ENCODE results near the gene COL13A1. TPM values are rescaled to one million over a fixed set of nuclear protein-coding genes. Genes with fewer than 3 reads are reported as not detected.

Gene COL13A1
- total and polyA plus RNA-seq, 2 donors from 2014 or later: 4.0 to 5.2 TPM

- intact Hi-C loops (cut with DNase I): no loop called here
- no peak overlapping the region for H3K4me3 ChIP-seq (ENCODE audit: low read length in 3 of 3)
- no peak for DNase-seq
- no peak for TF ChIP-seq CTCF (IDR thresholded peaks at IDR 0.05; ENCODE audit: borderline replicate concordance, extremely low read depth, insufficient read depth)
- FAIRE-seq: no peak
- H3K36me3 ChIP-seq (ENCODE audit: control insufficient read depth in 2 of 3, insufficient read depth in 3 of 3, low read length in 3 of 3): no peaks in the 10 kb centered on the region
- H3K9me3 ChIP-seq (ENCODE audit: control insufficient read depth in 2 of 3, insufficient read depth in 1 of 3, low read length in 3 of 3): no peaks in the 10 kb centered on the region
- no peak overlapping the region for H3K27ac ChIP-seq (ENCODE audit: low read depth in 2 of 2, low read length in 2 of 2)
- no peaks in the 10 kb centered on the region for H3K27me3 ChIP-seq (ENCODE audit: control insufficient read depth, insufficient read depth, low read length)
- H3K4me1 ChIP-seq (ENCODE audit: control insufficient read depth in 2 of 3, insufficient read depth in 2 of 3, low read depth in 1 of 3, low read length in 3 of 3): peaks cover 0 to 4% (median 0%) of the 10 kb centered on the region in 3 donors
- H3K9ac ChIP-seq (ENCODE audit: low read length in 3 of 3): no peak overlapping the region
Measured at GRCh38 chr10:69842020-69842419, 40.3 kb downstream of the COL13A1 start.

- intact Hi-C loops (cut with DNase I): no loop called here
- Histone ChIP-seq H3K9ac (ENCODE audit: low read length in 3 of 3) (no peak overlapping the region), H3K36me3 (ENCODE audit: control insufficient read depth in 2 of 3, insufficient read depth in 3 of 3, low read length in 3 of 3) (no peaks in the 10 kb centered on the region), H3K4me1 (ENCODE audit: control insufficient read depth in 2 of 3, insufficient read depth in 2 of 3, low read depth in 1 of 3, low read length in 3 of 3) (peaks cover 0 to 4% (median 0%) of the 10 kb centered on the region in 3 donors), H3K27ac (ENCODE audit: low read depth in 2 of 2, low read length in 2 of 2) (no peak overlapping the region), H3K27me3 (ENCODE audit: control insufficient read depth, insufficient read depth, low read length) (no peaks in the 10 kb centered on the region), H3K4me3 (ENCODE audit: low read length in 3 of 3) (no peak overlapping the region), H3K9me3 (ENCODE audit: control insufficient read depth in 2 of 3, insufficient read depth in 1 of 3, low read length in 3 of 3) (no peaks in the 10 kb centered on the region)
- no peak for TF ChIP-seq CTCF (IDR thresholded peaks at IDR 0.05; ENCODE audit: borderline replicate concordance, extremely low read depth, insufficient read depth)
- FAIRE-seq (no peak), DNase-seq (no peak)
Measured at GRCh38 chr10:69842882-69843281, 41.2 kb downstream of the COL13A1 start.

GRCh38 chr10:69843923-69844322 is 42.2 kb downstream of the COL13A1 start:
- peaks cover 0 to 4% (median 0%) of the 10 kb centered on the region in 3 donors for H3K4me1 ChIP-seq (ENCODE audit: control insufficient read depth in 2 of 3, insufficient read depth in 2 of 3, low read depth in 1 of 3, low read length in 3 of 3)
- intact Hi-C loops (cut with DNase I): no loop called here
- H3K36me3 ChIP-seq (ENCODE audit: control insufficient read depth in 2 of 3, insufficient read depth in 3 of 3, low read length in 3 of 3): no peaks in the 10 kb centered on the region
- no peaks in the 10 kb centered on the region for H3K27me3 ChIP-seq (ENCODE audit: control insufficient read depth, insufficient read depth, low read length)
- H3K9me3 ChIP-seq (ENCODE audit: control insufficient read depth in 2 of 3, insufficient read depth in 1 of 3, low read length in 3 of 3): no peaks in the 10 kb centered on the region
- no peak overlapping the region for H3K4me3 ChIP-seq (ENCODE audit: low read length in 3 of 3)
- no peak for TF ChIP-seq CTCF (IDR thresholded peaks at IDR 0.05; ENCODE audit: borderline replicate concordance, extremely low read depth, insufficient read depth)
- no peak for DNase-seq
- no peak for FAIRE-seq
- no peak overlapping the region for H3K27ac ChIP-seq (ENCODE audit: low read depth in 2 of 2, low read length in 2 of 2)
- H3K9ac ChIP-seq (ENCODE audit: low read length in 3 of 3): no peak overlapping the region

GRCh38 chr10:69844698-69845097 is 43.0 kb downstream of the COL13A1 start:
- TF ChIP-seq CTCF (IDR thresholded peaks at IDR 0.05; ENCODE audit: borderline replicate concordance, extremely low read depth, insufficient read depth): no peak
- H3K4me3 ChIP-seq (ENCODE audit: low read length in 3 of 3): no peak overlapping the region
- no peaks in the 10 kb centered on the region for H3K36me3 ChIP-seq (ENCODE audit: control insufficient read depth in 2 of 3, insufficient read depth in 3 of 3, low read length in 3 of 3)
- FAIRE-seq (no peak), DNase-seq (no peak)
- no peak overlapping the region for H3K9ac ChIP-seq (ENCODE audit: low read length in 3 of 3)
- peaks cover 0 to 4% (median 0%) of the 10 kb centered on the region in 3 donors for H3K4me1 ChIP-seq (ENCODE audit: control insufficient read depth in 2 of 3, insufficient read depth in 2 of 3, low read depth in 1 of 3, low read length in 3 of 3)
- intact Hi-C loops (cut with DNase I): no loop called here
- H3K27ac ChIP-seq (ENCODE audit: low read depth in 2 of 2, low read length in 2 of 2): no peak overlapping the region
- no peaks in the 10 kb centered on the region for H3K9me3 ChIP-seq (ENCODE audit: control insufficient read depth in 2 of 3, insufficient read depth in 1 of 3, low read length in 3 of 3)
- H3K27me3 ChIP-seq (ENCODE audit: control insufficient read depth, insufficient read depth, low read length): no peaks in the 10 kb centered on the region

Measured in kidney (tissue), 14 donors.